Cardiac muscle cell (in vitro differentiated cells and primary cell): ENCODE results near the gene MIGA2. TPM values are rescaled to one million over a fixed set of nuclear protein-coding genes. Genes with fewer than 3 reads are reported as not detected.

Source experiments
- DNase-seq, 2 donors: peaks; one replicate each; pipeline versions ENCODE4 v3.0.0 to v3.0.0-alpha.2; 2010 to 2017; ENCODE audit warnings: low read depth in 1 of 2, low spot score in 1 of 2
- H3K27ac ChIP-seq: fragments of 200-600 bp; sonication (generic); 2 replicates; pipeline ENCODE4 v1.5.1; 2016
- H3K27me3 ChIP-seq: fragments of 200-600 bp; sonication (generic); 2 replicates; pipeline ENCODE4 v1.6.0; 2016; ENCODE audit warnings: control low read depth
- H3K36me3 ChIP-seq: fragments of 200-600 bp; sonication (generic); 2 replicates; pipeline ENCODE4 v1.5.1; 2016; ENCODE audit warnings: control low read depth
- H3K4me1 ChIP-seq: fragments of 200-600 bp; sonication (generic); 2 replicates; pipeline ENCODE4 v1.8.1; 2017; ENCODE audit warnings: low read depth, mild to moderate bottlenecking, mixed run types
- H3K4me3 ChIP-seq: fragments of 200-600 bp; sonication (generic); 2 replicates; pipeline ENCODE4 v1.5.1; 2016; ENCODE audit warnings: mild to moderate bottlenecking
- H3K9me3 ChIP-seq: fragments of 200-600 bp; sonication (generic); 2 replicates; pipeline ENCODE4 v1.5.1; 2017; ENCODE audit warnings: low read depth, mild to moderate bottlenecking, control low read depth
- polyA plus RNA-seq: library from polyadenylated mRNA; unstranded; fragments of >200 nt; fragmentation: Nextera tagmentation; extraction: Ambion mirVana; gene quantifications from 2 replicates; pipeline ENCODE4 v1.2.1, GENCODE V29; 2016
- total RNA-seq: library from RNA; depleted of rRNA; stranded (reverse); fragments of >200 nt; gene quantifications from 2 replicates; pipeline ENCODE4 v1.2.3, GENCODE V29; 2016
- TF ChIP-seq, protein P1 (sequence below): IDR thresholded peaks from 2 replicates; pipeline ENCODE4 v1.5.1; 2012; ENCODE audit warnings: low read depth, mild to moderate bottlenecking, low read length

Gene MIGA2
- total and polyA plus RNA-seq, 2 experiments from 2014 or later, result 48.7 to 69.8 TPM

DNA sequence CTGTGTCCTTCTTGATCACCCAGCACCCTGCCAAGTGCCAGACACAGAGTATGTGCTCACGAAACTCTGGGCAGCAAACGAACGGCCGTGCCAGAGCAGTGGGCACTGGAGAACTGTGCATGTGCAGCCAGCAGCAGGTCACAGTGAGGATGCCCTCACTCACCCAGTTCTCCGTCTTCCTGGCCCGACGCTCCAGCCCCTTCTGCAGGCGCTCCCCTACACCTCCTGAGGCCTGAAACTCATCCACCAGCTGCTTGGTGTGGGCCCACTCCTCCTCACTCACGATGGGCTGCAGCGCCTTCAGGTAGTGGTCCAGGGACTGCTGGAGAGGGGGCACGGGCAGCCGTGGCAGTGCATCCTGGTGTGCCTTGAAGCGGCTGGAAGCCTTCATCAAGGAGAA is 71.2 kb downstream of the MIGA2 start:
- no peaks in the 10 kb centered on the region for H3K27me3 ChIP-seq
- TF ChIP-seq, protein P1, sequence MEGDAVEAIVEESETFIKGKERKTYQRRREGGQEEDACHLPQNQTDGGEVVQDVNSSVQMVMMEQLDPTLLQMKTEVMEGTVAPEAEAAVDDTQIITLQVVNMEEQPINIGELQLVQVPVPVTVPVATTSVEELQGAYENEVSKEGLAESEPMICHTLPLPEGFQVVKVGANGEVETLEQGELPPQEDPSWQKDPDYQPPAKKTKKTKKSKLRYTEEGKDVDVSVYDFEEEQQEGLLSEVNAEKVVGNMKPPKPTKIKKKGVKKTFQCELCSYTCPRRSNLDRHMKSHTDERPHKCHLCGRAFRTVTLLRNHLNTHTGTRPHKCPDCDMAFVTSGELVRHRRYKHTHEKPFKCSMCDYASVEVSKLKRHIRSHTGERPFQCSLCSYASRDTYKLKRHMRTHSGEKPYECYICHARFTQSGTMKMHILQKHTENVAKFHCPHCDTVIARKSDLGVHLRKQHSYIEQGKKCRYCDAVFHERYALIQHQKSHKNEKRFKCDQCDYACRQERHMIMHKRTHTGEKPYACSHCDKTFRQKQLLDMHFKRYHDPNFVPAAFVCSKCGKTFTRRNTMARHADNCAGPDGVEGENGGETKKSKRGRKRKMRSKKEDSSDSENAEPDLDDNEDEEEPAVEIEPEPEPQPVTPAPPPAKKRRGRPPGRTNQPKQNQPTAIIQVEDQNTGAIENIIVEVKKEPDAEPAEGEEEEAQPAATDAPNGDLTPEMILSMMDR, result no peak
- no peaks in the 10 kb centered on the region for H3K4me1 ChIP-seq
- H3K4me3 ChIP-seq, result no peak overlapping the region
- no peaks in the 10 kb centered on the region for H3K36me3 ChIP-seq
- DNase-seq, result no peak
- H3K9me3 ChIP-seq, result no peaks in the 10 kb centered on the region
- H3K27ac ChIP-seq, result no peak overlapping the region

DNA sequence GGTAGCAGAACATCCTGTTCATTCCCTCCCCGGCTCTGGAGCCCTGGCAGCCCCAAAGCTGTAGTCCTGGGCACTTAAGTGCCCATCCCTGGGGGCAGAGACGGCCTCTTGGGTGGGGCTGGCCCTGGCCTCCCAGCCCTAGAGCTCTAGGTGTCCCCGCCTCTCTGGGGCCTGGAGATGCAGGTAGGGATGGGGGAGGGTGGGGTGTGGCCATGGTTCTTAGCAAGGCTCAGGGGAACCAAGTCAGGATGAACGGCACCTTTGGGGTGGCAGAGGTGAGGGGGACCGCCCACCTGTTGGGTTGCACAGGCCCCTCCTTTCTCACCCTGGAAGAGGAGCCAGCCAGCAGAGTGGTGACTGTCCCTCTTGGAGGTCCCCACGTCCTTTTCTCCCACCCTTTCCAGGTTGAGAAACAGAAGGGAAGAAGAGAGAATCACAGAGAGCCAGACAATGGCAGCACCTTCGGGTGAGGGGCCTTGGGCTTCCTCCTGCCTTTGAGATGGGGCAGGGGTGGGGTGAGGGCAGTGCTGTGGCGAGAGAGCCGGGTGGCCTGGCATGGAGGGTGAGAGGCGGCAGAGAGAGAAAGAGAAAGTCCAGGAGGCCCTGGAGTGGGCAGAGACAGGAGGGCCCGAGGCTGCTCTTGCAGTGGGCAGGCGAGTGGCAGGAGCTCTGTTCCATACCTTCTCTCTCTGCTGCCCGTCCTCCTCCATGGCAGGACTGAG is 71.8 kb downstream of the MIGA2 start:
- no peak overlapping the region for H3K27ac ChIP-seq
- no peak overlapping the region for H3K4me3 ChIP-seq
- TF ChIP-seq, protein P1, result no peak
- H3K9me3 ChIP-seq, result no peaks in the 10 kb centered on the region
- no peaks in the 10 kb centered on the region for H3K4me1 ChIP-seq
- no peaks in the 10 kb centered on the region for H3K27me3 ChIP-seq
- no peak for DNase-seq
- H3K36me3 ChIP-seq, result no peaks in the 10 kb centered on the region

DNA sequence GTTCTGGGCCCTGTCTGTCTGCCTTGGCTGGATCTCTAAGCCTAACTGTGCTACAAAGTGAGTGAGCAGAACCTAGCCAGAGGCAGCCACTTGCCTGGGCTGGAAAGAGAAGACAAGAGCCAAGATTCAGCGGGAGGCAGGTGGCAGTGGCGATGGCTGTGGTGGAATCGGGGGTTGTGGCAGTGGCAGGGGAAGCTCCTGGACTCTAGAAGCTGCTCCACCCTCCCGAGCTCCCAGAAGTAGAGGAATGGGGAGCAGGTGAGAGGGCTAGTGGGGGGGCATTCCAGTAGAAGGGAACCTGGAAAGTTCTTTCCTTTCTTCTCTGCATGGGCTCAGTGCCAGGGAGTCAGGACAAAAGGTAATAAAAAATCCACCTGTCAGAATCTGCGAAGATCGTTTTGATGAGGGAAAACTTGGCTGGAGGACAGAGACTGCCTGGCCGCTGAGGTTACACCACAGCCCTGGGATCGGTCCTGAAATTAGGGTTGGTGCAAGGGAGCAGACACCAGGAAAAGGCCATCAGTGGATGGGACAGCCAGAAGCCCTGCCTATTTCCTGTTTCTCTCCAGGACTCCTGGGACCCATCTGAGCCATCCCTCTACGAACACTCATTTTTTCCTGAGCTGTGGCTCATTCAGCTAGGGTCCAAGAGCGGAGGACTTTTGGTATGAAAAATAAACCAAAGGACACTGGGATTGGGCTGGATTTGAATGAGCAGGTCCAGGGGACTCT is 72.5 kb downstream of the MIGA2 start:
- DNase-seq, result no peak
- no peak overlapping the region for H3K4me3 ChIP-seq
- TF ChIP-seq, protein P1, result no peak

DNA sequence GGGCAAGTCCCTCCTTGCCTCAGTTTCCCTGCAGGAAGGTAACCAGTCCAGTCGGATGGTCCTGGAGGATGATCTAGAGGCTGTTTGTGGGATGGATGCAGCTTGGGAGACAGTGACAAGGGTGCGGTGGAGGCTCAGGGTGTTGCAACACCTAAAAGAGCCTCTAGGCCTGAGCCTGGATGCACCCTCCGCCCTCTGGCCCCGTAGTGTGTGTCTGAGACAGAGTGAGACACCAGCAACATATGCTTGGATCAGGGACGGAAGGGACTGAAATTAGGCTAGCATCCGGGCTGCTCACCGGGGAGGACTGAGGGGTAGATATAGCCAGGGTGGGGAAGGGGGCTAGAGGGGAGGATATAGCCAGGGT is 73.1 kb downstream of the MIGA2 start:
- Histone ChIP-seq H3K27ac (no peak overlapping the region), H3K9me3 (no peaks in the 10 kb centered on the region), H3K27me3 (no peaks in the 10 kb centered on the region), H3K36me3 (no peaks in the 10 kb centered on the region), H3K4me1 (no peaks in the 10 kb centered on the region), H3K4me3 (peak overlapping the region; percentile 88)
- peak in 1 of 2 donors; percentile 12 for DNase-seq
- TF ChIP-seq, protein P1, result no peak

More for the DNA sequence above, 72.5 kb downstream of the MIGA2 start:
- no peaks in the 10 kb centered on the region for H3K4me1 ChIP-seq
- H3K27ac ChIP-seq, result no peak overlapping the region
- H3K9me3 ChIP-seq, result no peaks in the 10 kb centered on the region
- H3K36me3 ChIP-seq, result no peaks in the 10 kb centered on the region
- H3K27me3 ChIP-seq, result no peaks in the 10 kb centered on the region

DNA sequence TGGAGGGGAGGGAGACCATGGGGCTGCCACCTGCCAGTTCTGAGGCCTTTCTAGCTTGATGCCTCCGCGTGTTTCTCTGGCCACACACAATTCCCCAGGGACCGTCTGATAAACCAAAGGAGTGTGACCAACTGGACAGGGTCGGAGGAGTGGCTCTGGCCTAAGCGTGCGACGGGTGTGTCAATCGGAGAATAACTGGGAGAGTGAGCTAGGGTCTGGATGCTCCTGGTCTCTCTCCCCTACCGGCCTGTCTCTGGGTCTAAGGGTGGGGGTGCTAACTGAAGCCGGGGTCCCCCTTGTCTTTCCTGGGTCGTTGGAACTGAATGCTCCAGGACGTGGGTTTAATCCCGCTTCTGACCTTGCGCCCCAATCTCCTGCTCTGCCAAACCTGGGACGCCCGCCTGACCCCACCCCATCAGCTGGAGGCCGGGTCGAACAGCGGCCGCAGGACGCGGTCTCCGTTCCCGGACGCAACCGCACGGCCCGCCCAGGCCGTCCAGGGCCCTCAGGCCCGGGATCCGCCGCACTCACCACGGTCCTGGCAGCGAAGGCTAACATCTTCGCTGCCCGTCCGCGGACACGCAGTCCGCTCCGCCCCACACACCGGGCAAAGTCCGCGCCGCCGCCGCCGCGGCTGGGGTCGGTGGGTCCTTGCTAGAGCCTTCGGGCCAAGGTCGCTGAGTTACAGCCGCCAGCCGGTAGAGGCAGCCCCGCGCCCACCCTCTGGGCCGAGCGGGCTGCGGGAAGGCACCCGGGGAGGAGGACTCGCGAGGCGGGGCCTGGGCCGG is 73.7 kb downstream of the MIGA2 start:
- DNase-seq, result peak; percentile 19 to 20
- Histone ChIP-seq H3K27ac (peak overlapping the region; percentile 5), H3K4me1 (no peaks in the 10 kb centered on the region), H3K9me3 (no peaks in the 10 kb centered on the region), H3K27me3 (no peaks in the 10 kb centered on the region), H3K36me3 (no peaks in the 10 kb centered on the region), H3K4me3 (peak overlapping the region; percentile 88)
- TF ChIP-seq, protein P1, result no peak
